Pons (tissue), 1 donor: ENCODE measurements around the gene NBPF14.
A peak's percentile ranks its signal among the peaks of the same experiment; 100 is the strongest.
"Not testable (repeated sequence)": the region's sequence is repeated elsewhere in the genome, so short reads cannot be mapped to it uniquely, and the experiment has no call there.

Experiments
- DNase-seq: peaks from one replicate; pipeline ENCODE4 v3.0.0-alpha.2; 2016; ENCODE audit warnings: low spot score

NBPF14 gene, protein sequence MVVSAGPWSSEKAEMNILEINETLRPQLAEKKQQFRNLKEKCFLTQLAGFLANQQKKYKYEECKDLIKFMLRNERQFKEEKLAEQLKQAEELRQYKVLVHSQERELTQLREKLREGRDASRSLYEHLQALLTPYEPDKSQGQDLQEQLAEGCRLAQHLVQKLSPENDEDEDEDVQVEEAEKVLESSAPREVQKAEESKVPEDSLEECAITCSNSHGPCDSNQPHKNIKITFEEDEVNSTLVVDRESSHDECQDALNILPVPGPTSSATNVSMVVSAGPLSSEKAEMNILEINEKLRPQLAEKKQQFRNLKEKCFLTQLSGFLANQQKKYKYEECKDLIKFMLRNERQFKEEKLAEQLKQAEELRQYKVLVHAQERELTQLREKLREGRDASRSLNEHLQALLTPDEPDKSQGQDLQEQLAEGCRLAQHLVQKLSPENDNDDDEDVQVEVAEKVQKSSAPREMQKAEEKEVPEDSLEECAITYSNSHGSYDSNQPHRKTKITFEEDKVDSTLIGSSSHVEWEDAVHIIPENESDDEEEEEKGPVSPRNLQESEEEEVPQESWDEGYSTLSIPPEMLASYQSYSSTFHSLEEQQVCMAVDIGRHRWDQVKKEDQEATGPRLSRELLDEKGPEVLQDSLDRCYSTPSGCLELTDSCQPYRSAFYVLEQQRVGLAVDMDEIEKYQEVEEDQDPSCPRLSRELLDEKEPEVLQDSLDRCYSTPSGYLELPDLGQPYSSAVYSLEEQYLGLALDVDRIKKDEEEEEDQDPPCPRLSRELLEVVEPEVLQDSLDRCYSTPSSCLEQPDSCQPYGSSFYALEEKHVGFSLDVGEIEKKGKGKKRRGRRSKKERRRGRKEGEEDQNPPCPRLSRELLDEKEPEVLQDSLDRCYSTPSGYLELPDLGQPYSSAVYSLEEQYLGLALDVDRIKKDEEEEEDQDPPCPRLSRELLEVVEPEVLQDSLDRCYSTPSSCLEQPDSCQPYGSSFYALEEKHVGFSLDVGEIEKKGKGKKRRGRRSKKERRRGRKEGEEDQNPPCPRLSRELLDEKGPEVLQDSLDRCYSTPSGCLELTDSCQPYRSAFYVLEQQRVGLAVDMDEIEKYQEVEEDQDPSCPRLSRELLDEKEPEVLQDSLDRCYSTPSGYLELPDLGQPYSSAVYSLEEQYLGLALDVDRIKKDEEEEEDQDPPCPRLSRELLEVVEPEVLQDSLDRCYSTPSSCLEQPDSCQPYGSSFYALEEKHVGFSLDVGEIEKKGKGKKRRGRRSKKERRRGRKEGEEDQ (N-terminal part only)

DNA sequence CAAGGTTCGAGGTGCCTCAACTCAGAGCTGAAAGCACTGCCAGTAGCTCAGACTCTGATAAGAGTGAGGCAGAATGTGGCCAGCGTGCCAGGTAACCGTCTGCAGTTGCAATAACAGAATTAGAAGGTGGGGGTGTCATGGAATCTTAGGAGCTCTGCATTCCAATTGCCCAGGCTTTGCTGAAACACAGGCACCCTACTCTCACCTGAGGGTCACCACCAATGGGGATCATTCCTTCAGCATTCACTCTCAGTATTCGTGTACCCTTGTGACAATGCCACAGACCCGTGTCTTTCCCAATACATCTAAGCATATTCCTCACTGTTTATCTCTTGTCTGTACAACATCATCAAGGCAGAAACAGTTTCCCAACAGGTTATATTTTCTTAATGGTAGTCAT is at the start of gene NBPF14:
NBPF14 (minus strand) TSS at position 101 of the 400 bp plus-strand sequence. CDS start 294 bp downstream, outside the sequence.
- DNase-seq, result not testable (repeated sequence)

DNA sequence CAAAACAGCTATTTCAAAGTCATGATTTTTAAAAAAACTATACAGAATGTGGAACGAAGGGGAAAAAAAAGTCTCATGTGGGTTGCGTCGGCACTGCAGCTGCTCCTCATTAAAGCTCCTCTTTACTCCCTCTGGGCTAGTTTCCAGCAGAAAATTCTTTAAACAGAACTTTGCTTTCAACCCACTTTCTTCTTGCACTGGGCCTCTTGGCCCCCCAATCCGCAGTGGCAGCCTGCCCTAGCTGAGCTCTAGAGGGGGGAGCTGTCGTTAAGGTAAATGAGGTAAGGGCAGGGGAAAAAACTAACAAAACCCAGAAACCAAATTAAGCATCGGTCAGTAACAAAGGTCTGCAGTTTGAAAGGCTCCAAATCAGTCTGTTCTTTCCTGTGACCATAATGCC is 29.6 kb upstream of the NBPF14 start:
- DNase-seq, result not testable (repeated sequence)

DNA sequence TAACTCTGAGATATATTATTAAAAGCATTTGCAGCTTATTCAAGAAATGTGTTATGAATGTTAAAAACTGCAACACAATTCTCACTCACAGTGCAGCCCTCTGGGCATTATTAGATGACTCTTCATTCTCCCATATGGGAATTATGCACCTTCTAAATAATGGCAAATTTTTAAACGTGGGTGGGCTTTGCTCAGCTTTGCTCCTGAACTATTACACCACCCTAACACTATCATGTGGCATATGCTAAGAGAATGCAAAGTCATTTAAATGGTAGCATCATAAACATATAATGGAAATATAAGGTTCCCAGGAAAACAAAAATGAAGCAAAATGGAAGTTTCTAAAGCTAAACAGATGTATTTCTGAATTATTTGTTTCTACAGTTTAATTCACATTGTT is 22.4 kb upstream of the NBPF14 start:
- DNase-seq, result not testable (repeated sequence)

DNA sequence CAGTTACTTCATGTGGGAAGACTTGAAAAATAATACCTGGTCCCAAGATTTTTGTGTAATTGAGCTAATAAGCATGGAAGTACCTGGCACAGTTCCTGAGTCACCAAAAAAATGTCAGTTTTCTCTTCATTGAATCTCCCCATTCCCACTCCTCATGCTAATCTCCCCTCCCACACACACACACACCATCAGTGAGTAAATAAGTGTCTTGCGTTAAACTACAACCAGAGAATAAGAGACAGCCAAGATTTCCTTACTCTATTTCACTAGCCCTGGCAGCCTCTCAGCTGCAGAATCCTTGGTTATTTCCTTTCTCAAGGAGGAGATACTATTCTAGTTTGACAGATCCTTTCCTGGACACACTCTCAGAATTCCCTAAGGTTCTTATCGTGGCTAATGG is 9.5 kb upstream of the NBPF14 start:
- not testable (repeated sequence) for DNase-seq

DNA sequence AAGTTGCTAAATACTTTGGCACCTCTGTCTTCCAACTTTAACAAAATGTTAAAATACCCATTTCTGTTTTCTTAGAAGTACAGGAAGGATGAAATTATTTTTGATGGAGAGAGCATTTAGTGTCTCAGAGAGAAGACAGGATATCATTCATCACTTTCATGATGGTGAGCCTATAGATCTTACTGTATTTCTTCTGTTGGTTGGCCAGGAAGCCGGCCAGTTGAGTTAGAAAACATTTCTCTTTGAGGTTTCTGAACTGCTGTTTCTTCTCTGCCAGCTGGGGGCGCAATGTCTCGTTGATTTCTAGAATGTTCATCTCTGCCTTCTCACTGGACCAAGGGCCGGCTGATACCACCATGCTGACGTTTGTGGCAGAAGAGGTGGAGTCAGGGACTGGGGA is 451 bp downstream of the NBPF14 start:
- DNase-seq, result not testable (repeated sequence)

DNA sequence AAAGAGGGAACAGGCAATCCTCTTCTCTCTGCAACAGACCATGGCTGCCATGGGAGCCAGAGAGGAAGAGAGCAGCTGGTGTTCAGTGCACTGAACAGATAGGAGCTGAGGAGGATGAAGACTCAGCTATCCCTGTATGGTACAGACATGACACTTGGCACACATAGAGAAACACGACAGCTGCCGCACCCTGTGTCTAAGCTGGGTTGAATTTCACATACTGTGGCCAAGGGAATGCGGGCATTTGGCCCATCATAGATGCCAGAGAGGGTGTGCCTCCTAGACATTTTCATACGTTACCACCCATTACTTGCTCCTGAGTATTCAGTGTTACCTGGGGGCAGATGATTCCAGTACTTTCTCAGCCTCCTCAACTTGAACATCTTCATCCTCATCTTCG is 4.7 kb downstream of the NBPF14 start:
- DNase-seq, result not testable (repeated sequence)

DNA sequence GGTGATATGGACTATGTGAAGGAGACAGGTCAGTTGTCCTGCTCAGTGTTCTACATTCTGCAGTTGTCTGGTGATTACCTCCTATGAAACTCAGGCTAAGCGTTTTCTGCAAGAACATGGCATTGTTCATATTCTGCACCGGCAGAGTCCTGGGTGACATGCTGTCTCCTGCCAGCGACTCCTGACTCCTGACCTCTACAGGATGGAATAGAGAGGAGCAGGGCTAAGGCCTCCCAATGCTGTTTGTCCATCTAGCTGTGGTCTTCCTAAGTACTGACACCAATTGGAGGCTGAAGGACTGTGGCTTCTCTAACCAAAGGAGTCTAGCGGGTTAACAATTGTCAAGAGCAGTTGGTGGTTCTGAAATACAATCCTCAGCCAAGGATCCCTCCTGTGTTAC is 63.7 kb downstream of the NBPF14 start:
- not testable (repeated sequence) for DNase-seq

DNA sequence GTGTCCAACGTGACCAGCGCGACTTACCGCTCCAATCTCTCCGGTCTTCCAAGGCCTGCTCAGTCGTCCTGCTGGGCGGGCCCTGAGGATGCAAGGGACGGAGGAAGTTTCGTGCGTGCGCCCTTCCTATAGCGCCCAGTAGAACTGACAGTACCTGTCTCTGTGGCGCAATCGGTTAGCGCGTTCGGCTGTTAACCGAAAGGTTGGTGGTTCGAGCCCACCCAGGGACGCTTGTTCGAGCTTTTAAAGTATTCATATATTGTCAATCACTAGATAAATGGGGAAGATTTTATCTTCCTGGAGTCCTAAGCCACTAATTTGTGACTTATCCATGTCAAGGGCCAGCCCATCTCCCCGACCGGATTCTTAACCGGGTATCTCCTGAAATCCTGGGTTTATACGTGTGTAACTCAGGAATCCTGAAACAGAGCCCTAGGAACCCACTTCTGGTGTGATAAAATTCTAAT is 66.7 kb downstream of the NBPF14 start:
- not testable (repeated sequence) for DNase-seq

DNA sequence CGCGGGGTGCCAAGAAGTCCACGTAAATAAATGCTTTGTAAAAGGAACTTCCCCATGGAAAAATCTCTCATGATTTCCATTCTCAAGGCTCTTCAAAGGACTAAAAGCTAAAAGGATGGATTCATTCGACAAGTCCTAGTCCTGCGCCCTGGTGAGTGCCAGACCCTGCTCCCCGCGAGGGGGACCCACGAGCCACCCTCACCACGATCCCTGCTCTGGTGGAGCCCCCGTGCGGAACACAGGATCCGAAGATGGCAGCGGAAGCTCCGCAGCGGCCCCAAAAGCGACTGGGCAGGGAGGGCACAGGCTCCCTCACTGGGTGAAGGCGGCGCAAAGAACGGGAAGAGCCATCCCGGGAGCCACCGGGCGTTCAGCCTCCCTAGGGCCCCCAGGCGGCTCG is 67.2 kb downstream of the NBPF14 start:
- not testable (repeated sequence) for DNase-seq

DNA sequence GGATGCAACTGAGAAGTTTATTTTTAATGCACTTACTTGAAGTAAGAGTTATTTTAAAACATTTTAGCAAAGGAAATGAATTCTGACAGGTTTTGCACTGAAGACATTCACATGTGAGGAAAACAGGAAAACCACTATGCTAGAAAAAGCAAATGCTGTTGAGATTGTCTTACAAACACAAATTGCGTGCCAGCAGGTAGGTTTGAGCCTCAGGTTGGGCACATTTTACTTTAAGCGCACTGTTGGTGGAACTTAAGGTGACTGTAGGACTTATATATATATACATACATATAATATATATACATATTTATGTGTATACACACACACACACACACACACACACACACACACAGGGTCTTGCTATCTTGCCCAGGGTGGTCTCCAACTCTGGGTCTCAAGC is 69.2 kb downstream of the NBPF14 start:
- DNase-seq, result not testable (repeated sequence)

DNA sequence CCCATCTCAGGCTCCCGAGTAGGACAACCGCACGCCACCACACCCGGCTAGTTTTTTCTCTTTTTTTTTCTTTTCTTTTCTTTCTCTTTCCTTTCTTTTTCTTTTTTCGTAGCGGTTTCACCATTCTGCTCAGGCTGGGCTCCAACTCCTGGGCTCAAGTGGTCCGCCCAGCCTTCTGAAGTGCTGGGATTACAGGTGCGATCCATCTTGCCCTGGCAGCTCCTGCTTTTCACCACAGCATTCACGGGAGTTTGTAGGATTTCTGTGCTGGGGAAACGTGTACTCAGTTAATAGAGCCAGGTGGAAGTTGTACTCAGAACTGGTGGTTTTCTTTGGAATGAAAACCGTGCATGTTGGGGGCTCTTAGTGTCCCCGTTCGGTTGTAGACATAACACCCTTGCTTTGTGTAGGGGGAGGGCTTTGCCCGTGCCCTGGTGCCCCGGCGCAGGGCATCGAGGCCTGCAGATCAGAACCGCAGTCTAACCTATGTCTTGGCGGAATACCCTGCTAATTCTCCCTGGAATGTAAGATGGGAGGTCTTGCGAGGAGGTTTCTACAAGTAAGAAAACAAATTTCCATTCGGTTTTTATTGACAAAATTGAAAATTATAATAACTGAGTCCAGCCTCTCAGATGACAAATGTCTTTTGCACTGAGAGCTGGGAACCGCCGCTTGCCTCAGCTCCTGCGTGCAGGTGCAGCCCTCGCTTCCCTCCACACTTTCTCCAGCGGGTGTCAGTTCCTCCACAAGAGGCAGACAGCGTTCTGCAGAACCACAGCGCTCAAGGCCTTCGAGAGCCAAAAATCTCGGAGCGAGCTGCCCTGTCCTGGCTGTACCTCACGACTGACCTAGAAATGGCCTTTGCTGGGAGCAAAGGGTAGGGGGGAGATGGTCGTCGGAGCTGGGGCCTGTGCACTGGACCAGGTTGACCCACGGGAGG is 72.3 kb downstream of the NBPF14 start:
- not testable (repeated sequence) for DNase-seq

DNA sequence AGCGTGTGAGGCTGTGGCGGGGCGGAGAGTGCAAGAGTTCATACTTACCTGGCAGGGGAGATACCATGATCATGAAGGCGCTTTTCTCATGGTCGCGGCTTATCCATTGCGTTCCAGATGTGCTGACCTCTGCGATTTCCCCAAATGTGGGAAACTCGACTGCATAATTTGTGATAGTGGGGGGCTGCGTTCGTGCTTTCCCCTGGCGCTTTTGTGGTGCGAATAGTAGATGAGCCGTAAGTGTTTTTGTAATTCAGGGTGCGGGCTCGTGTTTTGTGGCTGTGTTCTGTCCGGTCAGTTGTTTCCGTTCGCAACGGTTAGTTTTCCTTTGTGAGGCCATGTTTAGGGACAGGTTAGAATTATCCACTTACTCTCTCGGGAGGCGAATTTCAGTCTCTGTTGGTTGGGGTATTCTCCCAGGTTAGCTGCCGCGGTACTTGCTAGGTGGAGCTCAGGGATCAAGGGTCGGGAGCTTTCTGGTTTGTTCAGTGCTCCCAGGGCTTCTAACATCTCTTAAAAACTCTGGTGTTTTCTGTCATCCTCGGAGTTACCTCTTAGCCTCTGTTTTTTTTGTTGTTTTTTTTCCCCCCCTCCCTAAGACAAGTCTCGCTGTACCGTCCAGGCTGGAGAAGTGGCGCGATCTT is 73.1 kb downstream of the NBPF14 start:
- DNase-seq, result peak; percentile 96

DNA sequence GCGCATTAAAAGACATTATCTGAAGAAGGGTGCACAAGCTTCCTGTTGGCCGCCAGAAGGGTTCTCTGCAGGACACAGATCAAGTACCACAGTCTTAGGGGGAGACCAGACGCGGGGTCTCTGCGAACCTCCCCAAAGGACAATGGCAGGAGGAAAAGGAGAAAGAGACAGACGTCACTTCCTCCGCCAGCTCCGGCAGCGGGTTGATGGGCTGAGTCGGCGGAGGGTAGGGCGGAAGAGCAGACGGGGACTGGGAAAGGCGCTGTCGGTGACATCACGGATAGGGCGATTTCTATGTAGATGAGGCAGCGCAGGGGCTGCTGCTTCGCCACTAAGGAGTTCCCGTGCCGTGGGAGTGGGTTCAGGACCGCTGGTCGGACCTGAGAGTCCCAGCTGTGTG is 73.7 kb downstream of the NBPF14 start:
- peak; percentile 81 for DNase-seq

DNA sequence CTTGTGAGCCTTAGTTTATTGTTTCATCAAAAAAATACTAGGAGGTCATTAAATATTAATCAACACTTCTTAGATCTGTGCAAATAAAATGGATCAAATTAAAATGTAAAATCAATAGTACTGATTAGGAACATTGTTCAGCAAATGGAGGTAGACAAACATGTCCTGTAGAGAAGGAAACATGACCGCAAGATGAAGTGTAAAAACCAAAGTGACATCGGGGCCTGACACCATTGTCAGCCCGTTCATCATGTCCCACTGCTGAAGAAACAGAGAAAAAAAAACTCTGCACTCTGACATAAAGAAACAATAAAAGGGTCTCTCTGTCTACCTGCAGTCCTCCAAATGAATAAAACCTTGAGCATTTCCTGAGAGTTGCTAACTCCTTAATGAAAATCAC is 81.5 kb downstream of the NBPF14 start:
- not testable (repeated sequence) for DNase-seq

DNA sequence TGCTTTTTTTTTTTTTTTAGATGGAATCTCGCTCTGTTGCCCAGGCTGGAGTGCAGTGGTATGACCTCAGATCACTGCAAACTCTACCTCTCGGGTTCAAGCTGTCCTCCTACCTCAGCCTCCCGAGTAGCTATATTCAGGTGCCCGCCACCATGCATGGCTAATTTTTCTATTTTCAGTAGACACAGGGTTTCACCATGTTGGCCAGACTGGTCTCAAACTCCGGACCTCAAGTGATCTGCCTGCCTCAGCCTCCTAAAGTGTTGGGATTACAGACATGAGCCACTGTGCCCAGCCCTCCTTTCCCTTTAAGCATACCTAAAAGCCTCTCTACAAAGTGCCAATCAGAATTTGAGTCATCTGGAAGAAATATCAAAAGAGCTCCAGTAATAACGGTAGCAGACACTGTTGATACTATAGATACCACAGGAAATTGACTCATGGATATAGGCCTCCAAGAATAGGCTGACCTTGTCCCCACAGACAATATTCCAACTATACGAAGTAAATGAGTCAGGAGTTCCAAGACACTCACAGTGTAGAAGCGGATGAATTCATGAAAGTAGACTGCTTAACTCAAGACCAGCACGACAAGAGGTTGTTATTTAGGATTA is 83.1 kb downstream of the NBPF14 start:
- DNase-seq, result not testable (repeated sequence)

DNA sequence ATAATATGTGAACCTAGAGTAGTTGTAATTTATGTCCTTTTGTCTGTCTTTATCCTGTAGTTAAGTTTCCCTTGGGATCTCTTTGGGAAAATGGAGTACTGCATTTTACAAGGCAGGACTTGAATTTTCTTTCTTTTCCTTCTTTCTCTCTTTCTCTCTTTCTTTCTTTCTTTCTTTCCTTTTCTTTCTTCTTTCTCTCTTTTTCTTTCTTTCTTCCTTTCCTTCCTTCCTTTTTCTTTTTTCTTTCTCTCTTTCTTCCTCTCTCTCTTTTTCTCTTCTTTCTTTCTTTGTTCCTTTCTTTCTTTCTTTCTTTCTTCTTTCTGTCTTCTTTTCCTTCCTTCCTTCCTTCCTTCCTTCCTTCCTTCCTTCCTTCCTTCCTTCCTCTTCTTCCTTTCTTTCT is 101.9 kb downstream of the NBPF14 start:
- DNase-seq, result not testable (repeated sequence)

DNA sequence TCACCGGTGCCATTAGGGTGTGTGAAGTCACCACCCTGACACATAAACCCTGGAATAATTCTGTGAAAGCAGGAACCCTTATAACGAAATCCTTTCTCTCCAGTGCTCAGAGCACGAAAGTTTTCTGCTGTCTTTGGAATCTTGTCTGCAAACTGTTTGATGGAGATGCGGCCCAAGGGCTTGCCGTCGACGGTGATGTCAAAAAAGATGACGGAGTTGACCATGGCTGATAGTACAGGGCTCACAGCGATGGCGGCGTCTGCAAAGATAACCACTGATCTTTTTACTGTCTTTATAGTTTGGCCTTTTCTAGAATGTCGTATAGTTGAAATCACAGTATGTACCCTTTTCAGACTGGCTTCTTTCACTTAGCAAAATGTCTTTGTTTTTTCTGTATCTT is 112.8 kb downstream of the NBPF14 start, which contains the start of gene PPIAL4G:
PPIAL4G (minus strand) TSS at position 274 of the 400 bp plus-strand sequence; CDS start at position 224, 50 bp downstream.
- DNase-seq, result not testable (repeated sequence)
